GM12878 (cell line): ENCODE data around the gene SF3A1. TPM values are rescaled to one million over a fixed set of nuclear protein-coding genes. Genes with fewer than 3 reads are reported as not detected.
A peak's percentile ranks its signal among the peaks of the same experiment; 100 is the strongest.

Experiments
- CUX1 ChIP-seq: IDR thresholded peaks from 2 replicates; pipeline ENCODE4 v1.6.1; 2012; ENCODE audit warnings: improper control_type of control experiment, low read depth, low read length; ENCODE audit not compliant: insufficient replicate concordance
- MLLT1 ChIP-seq: fragments of 450-650 bp; IDR thresholded peaks from 2 replicates; pipeline ENCODE4 v1.6.1; 2016; ENCODE audit warnings: mild to moderate bottlenecking
- RFX5 ChIP-seq: IDR thresholded peaks from 2 replicates; pipeline ENCODE4 v1.6.1; 2011; ENCODE audit warnings: low read depth, low read length, improper control_type of control experiment
- ZNF687 ChIP-seq: fragments of 450-650 bp; IDR thresholded peaks from 2 replicates; pipeline ENCODE4 v1.6.1; 2017; ENCODE audit warnings: mild to moderate bottlenecking, moderate library complexity
- ZZZ3 ChIP-seq: IDR thresholded peaks from 2 replicates; pipeline ENCODE4 v1.6.1; 2011; ENCODE audit warnings: low read depth; ENCODE audit not compliant: control insufficient read depth, insufficient read length
- polyA plus RNA-seq, 11 experiments: library from polyadenylated mRNA; depleted of rRNA in 4 of 11; unstranded in 6 of 11; stranded (reverse) in 5 of 11; fragments of >200 nt; fragmentation: Nextera tagmentation in 4 of 11; fragmentation: Illumina TruSeq in 1 of 11; extraction: Ambion mirVana in 4 of 11; extraction: Trizol in 1 of 11; gene quantifications; 1 replicate in 1 of 11; 2 replicates in 10 of 11; pipeline versions ENCODE4 v1.2.1 to v1.2.3, GENCODE V29; 2011 to 2016; ENCODE audit warnings: inconsistent platforms in 2 of 11, missing spikeins in 2 of 11, low read depth in 1 of 11
- total RNA-seq, 4 experiments: library from RNA; depleted of rRNA in 3 of 4; stranded (reverse); fragments of >200 nt in 3 of 4; fragmentation: Illumina TruSeq in 1 of 4; extraction: Trizol in 1 of 4; gene quantifications; 2 replicates each; pipeline versions ENCODE4 v1.2.1 to v1.2.3, GENCODE V29; 2013 to 2021

Gene SF3A1
- total and polyA plus RNA-seq, 10 of the 15 experiments (the other 5 are each of a cell fraction or from before 2014, with no cell fraction given), result 10.4 to 239 (median 46.0) TPM

GRCh38 chr22:30356449-30357235, at the start of gene SF3A1, which contains the start of gene CCDC157 (continued):
- TF ChIP-seq ZNF687 (peak; percentile 78), RFX5 (no peak), ZZZ3 (no peak), MLLT1 (peak; percentile 62), CUX1 (no peak)
